ENCODE results near the gene PARVB. TPM values are rescaled to one million over a fixed set of nuclear protein-coding genes. Genes with fewer than 3 reads are reported as not detected.

PARVB gene
- total and polyA plus RNA-seq, 9 of the 15 experiments (the other 6 are each of a cell fraction or from before 2014, with no cell fraction given), result 1.1 to 59.2 (median 29.2) TPM

DNA sequence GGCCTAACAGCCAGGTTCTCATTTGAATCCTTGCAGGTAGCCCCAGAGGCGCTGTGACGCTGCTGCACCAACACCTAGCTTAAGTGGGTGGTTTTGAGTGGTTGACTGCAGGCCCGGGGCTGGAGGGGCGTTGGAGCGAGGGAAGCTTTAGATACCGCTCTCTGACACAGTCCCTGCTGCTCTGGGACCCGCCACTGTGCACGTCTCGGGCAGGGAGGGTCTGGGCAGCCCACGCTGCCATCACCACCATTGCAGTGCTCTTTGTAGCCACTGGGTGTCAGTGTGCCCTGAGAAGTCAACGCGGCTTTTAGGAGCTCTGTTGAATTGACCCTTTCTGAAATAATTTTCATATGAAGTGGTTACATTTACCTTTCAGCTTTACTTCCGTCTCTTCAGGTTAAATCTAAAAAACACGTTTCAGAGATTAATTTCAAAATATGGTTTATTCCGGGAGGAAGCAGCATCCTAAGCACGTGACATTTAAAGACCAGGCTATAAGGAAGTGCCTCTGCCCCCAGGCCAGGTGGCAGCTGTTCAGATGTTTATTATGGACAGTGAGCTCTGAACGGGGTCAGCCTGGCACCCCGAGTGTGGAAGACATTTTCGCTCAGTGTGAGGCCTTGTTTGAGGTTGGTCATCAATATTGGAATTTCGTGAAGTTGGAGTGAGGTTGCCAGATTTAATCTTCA, 30.9 kb upstream of the PARVB start (continued):
- TF ChIP-seq, protein P1, sequence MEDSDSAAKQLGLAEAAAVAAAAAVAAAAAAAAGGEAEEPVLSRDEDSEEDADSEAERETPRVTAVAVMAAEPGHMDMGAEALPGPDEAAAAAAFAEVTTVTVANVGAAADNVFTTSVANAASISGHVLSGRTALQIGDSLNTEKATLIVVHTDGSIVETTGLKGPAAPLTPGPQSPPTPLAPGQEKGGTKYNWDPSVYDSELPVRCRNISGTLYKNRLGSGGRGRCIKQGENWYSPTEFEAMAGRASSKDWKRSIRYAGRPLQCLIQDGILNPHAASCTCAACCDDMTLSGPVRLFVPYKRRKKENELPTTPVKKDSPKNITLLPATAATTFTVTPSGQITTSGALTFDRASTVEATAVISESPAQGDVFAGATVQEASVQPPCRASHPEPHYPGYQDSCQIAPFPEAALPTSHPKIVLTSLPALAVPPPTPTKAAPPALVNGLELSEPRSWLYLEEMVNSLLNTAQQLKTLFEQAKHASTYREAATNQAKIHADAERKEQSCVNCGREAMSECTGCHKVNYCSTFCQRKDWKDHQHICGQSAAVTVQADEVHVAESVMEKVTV (CRISPR knock-in tag; IDR thresholded peaks at IDR 0.05), result 0 out of 2 replicates have a peak, but pooled peaks have one; percentile 19
- TF ChIP-seq JUND (IDR thresholded peaks at IDR 0.05; ENCODE audit: borderline replicate concordance, low read depth, low read length), result peak; percentile 13; the same call in 1 of the 2 replicates
- TF ChIP-seq JUND (tag; IDR thresholded peaks at IDR 0.05; ENCODE audit: borderline replicate concordance, low read depth, low read length), result no peak
- no peak for TF ChIP-seq ZNF41 (CRISPR knock-in tag; conservative IDR thresholded peaks at IDR 0.05)
- TF ChIP-seq POLR2B (IDR thresholded peaks at IDR 0.05; ENCODE audit: low read depth, partially characterized antibody), result no peak
- TF ChIP-seq YY1 (IDR thresholded peaks at IDR 0.05; ENCODE audit: borderline replicate concordance in 1 of 3, control insufficient read depth in 1 of 3, extremely low read depth in 1 of 3, insufficient read depth in 3 of 3, insufficient read length in 1 of 3, insufficient replicate concordance in 2 of 3, low read depth in 1 of 3, low read length in 2 of 3), result peak in 1 of 3 experiments; percentile 55
- peak; percentile 73 to 87 (median 85) for TF ChIP-seq CTCF (IDR thresholded peaks at IDR 0.05 in 2 of 3, conservative IDR thresholded peaks at IDR 0.05 in 1 of 3; ENCODE audit: insufficient read depth in 2 of 3, low read depth in 1 of 3, low read length in 3 of 3)
- no peak for TF ChIP-seq POLR3A (IDR thresholded peaks at IDR 0.05; ENCODE audit: borderline replicate concordance, extremely low read depth, insufficient read depth, insufficient read length)
